IMR-90 (cell line): Measurements from ENCODE around the gene OSBPL3. TPM values are rescaled to one million over a fixed set of nuclear protein-coding genes. Genes with fewer than 3 reads are reported as not detected.
A peak's percentile ranks its signal among the peaks of the same experiment; 100 is the strongest.

Experiments used
- ATAC-seq: fragments of 200-7000 bp; cut with Tn5 transposase; 2 replicates; pipeline ENCODE4 v1.9.1; 2020; ENCODE audit warnings: low read depth, mild to moderate bottlenecking, moderate library complexity
- BruUV-seq: library from RNA; stranded (reverse); fragments of 400-500 nt; replicated peaks from 2 replicates; lab custom pipeline; 2021; lab: Mats Ljungman, UMichigan
- CTCF ChIA-PET: fragments of 300-600 bp; formaldehyde crosslinking; extraction: SDS; loops from one replicate; lab custom pipeline; 2021; ENCODE audit warnings: antibody characterized with exemption; lab: Yijun Ruan, JAX
- POLR2A ChIA-PET: fragments of 300-600 bp; sonication (Branson Sonifier 250); formaldehyde crosslinking; loops from one replicate; lab custom pipeline; 2022; ENCODE audit warnings: antibody characterized with exemption; ENCODE audit not compliant: unreplicated experiment; lab: Charles Lee
- DNase-seq: peaks from one replicate; pipeline ENCODE4 v3.0.0; 2013
- H2AFZ ChIP-seq: replicated peaks from 2 replicates; pipeline ENCODE3; 2013; ENCODE audit warnings: low read length, mild to moderate bottlenecking; ENCODE audit not compliant: poor library complexity
- H2AK5ac ChIP-seq: 2 replicates; pipeline ENCODE4 v1.6.1; 2013; ENCODE audit warnings: low read depth, low read length, inconsistent platforms
- H2AK9ac ChIP-seq: replicated peaks from 2 replicates; pipeline ENCODE3; 2013; ENCODE audit warnings: mild to moderate bottlenecking, low read depth, low read length, moderate library complexity; ENCODE audit not compliant: poor library complexity
- H2BK120ac ChIP-seq: 2 replicates; pipeline ENCODE4 v1.6.1; 2013; ENCODE audit warnings: low read depth, low read length, inconsistent platforms
- H2BK15ac ChIP-seq: 3 replicates; pipeline ENCODE4 v1.6.1; 2013; ENCODE audit warnings: low read depth, low read length, inconsistent platforms
- H2BK20ac ChIP-seq: 2 replicates; pipeline ENCODE4 v1.6.1; 2013; ENCODE audit warnings: low read depth, mild to moderate bottlenecking, inconsistent platforms, low read length, moderate library complexity
- H2BK5ac ChIP-seq: 2 replicates; pipeline ENCODE4 v1.6.1; 2013; ENCODE audit warnings: mild to moderate bottlenecking, low read depth, low read length, inconsistent platforms; ENCODE audit not compliant: poor library complexity, severe bottlenecking
- H3K14ac ChIP-seq: replicated peaks from 2 replicates; pipeline ENCODE4 v1.6.1; 2013; ENCODE audit warnings: low read depth, low read length, inconsistent platforms
- H3K18ac ChIP-seq: 2 replicates; pipeline ENCODE4 v1.6.1; 2013; ENCODE audit warnings: low read depth, low read length, control low read depth
- H3K23ac ChIP-seq: 2 replicates; pipeline ENCODE4 v1.6.1; 2013; ENCODE audit warnings: low read depth, low read length, inconsistent platforms
- H3K27ac ChIP-seq: 2 replicates; pipeline ENCODE4 v1.5.1; 2013; ENCODE audit warnings: mild to moderate bottlenecking, control low read depth, low read length; ENCODE audit not compliant: insufficient read depth
- H3K27me3 ChIP-seq: 2 replicates; pipeline ENCODE4 v1.6.1; 2013; ENCODE audit warnings: low read length; ENCODE audit not compliant: control insufficient read depth, insufficient read depth
- H3K36me3 ChIP-seq: 2 replicates; pipeline ENCODE4 v1.6.1; 2013; ENCODE audit warnings: low read length, mixed read lengths; ENCODE audit not compliant: control insufficient read depth, insufficient read depth
- H3K4ac ChIP-seq: 2 replicates; pipeline ENCODE4 v1.6.1; 2013; ENCODE audit warnings: low read depth, low read length, inconsistent platforms
- H3K4me1 ChIP-seq: 2 replicates; pipeline ENCODE4 v1.6.1; 2013; ENCODE audit warnings: low read length, mixed read lengths; ENCODE audit not compliant: control insufficient read depth, insufficient read depth
- H3K4me2 ChIP-seq: 2 replicates; pipeline ENCODE4 v1.6.1; 2013; ENCODE audit warnings: low read depth, mild to moderate bottlenecking, control low read depth, low read length, moderate library complexity
- H3K4me3 ChIP-seq: 2 replicates; pipeline ENCODE4 v1.5.1; 2013; ENCODE audit warnings: low read depth, mild to moderate bottlenecking, control low read depth, low read length, moderate library complexity; ENCODE audit not compliant: insufficient read depth
- H3K56ac ChIP-seq: 2 replicates; pipeline ENCODE4 v1.6.1; 2013; ENCODE audit warnings: low read length, inconsistent platforms; ENCODE audit not compliant: insufficient read depth; ENCODE audit errors: extremely low read depth
- H3K79me1 ChIP-seq, 2 experiments: 2 replicates each; pipeline ENCODE4 v1.6.1; 2013; ENCODE audit warnings: low read length in 2 of 2, inconsistent platforms in 1 of 2, low read depth in 1 of 2
- H3K9ac ChIP-seq: 2 replicates; pipeline ENCODE4 v1.6.1; 2013; ENCODE audit warnings: low read depth, low read length, control low read depth
- H3K9me1 ChIP-seq: 2 replicates; pipeline ENCODE4 v1.6.1; 2013; ENCODE audit warnings: low read length, inconsistent platforms; ENCODE audit not compliant: insufficient read depth
- H3K9me3 ChIP-seq: 2 replicates; pipeline ENCODE4 v1.6.1; 2013; ENCODE audit warnings: low read length; ENCODE audit not compliant: control insufficient read depth, insufficient read depth
- H4K20me1 ChIP-seq: 2 replicates; pipeline ENCODE4 v1.6.1; 2013; ENCODE audit warnings: low read length, inconsistent platforms; ENCODE audit not compliant: insufficient read depth
- H4K5ac ChIP-seq: 2 replicates; pipeline ENCODE4 v1.6.1; 2013; ENCODE audit warnings: mild to moderate bottlenecking, low read depth, low read length, control low read depth
- H4K8ac ChIP-seq, 2 experiments: 2 replicates each; pipeline ENCODE4 v1.6.1; 2013; ENCODE audit warnings: low read depth in 2 of 2, low read length in 2 of 2, control low read depth in 1 of 2, inconsistent platforms in 1 of 2
- H4K91ac ChIP-seq: 2 replicates; pipeline ENCODE4 v1.6.1; 2013; ENCODE audit warnings: low read depth, low read length, inconsistent platforms; ENCODE audit not compliant: insufficient read depth
- MAFK ChIP-seq: IDR thresholded peaks from 2 replicates; pipeline ENCODE4 v1.6.1; 2012; ENCODE audit warnings: low read depth, low read length, improper control_type of control experiment
- MXI1 ChIP-seq: IDR thresholded peaks from 2 replicates; pipeline ENCODE4 v1.6.1; 2012; ENCODE audit warnings: low read depth, mild to moderate bottlenecking, low read length, moderate library complexity, borderline replicate concordance
- WGBS, 2 experiments: methylation state at CpG; one replicate each; pipeline versions ENCODE4 v1.1.5 to v1.1.7; 2013; ENCODE audit warnings: missing lambda C conversion rate in 2 of 2; ENCODE audit not compliant: insufficient read length in 1 of 2; ENCODE audit errors: extremely low coverage in 2 of 2; 5-methylcytosine and 5-hydroxymethylcytosine counted together
- dilution Hi-C: fragments of 300-500 bp; cut with HindIII; formaldehyde crosslinking; loops from one replicate; pipeline ENCODE4 v1.14.3; 2018; ENCODE audit warnings: low sequenced_read_pairs; ENCODE audit not compliant: unreplicated experiment
- in situ Hi-C: fragments of 300-500 bp; cut with MboI; formaldehyde crosslinking; loops from 3 replicates; pipeline ENCODE4 v1.14.3; 2019; ENCODE audit warnings: low sequenced_read_pairs, inconsistent platforms, mixed read lengths
- intact Hi-C: fragments of 100-400 bp; cut with micrococcal nuclease; formaldehyde crosslinking; loops from 2 replicates; pipeline ENCODE4 v1.10.0; 2022
- polyA plus RNA-seq, 3 experiments: library from polyadenylated mRNA; depleted of rRNA; stranded (reverse); fragments of >200 nt; gene quantifications; 2 replicates each; pipeline ENCODE4 v1.2.3, GENCODE V29; 2012; ENCODE audit warnings: low replicate concordance in 1 of 3
- total RNA-seq: library from RNA; depleted of rRNA; stranded (reverse); fragments of >200 nt; gene quantifications from 2 replicates; pipeline ENCODE4 v1.2.3, GENCODE V29; 2012

OSBPL3 gene
- total and polyA plus RNA-seq, 2 of the 4 experiments (the other 2 are of a cell fraction) = 18.0 to 29.9 TPM

GRCh38 chr7:24974026-24974832, 5.7 kb downstream of the OSBPL3 start:
- peak overlapping the region; percentile 74 for H3K4ac ChIP-seq
- H3K27ac ChIP-seq = peak overlapping the region; percentile 13; the same call in 1 of the 2 replicates
- no peak for ATAC-seq
- POLR2A ChIA-PET = no interaction called here
- no TSS peak for BruUV-seq
- peak overlapping the region; percentile 64 for H3K18ac ChIP-seq
- H4K91ac ChIP-seq = peak overlapping the region; percentile 37; the same call in 1 of the 2 replicates
- H3K23ac ChIP-seq = peak overlapping the region; percentile 29; the same call in 1 of the 2 replicates
- peak overlapping the region in 1 of 2 experiments; percentile 12; a peak in 1 of 4 replicates for H4K8ac ChIP-seq
- H4K20me1 ChIP-seq = peaks cover 7% of the 10 kb centered on the region
- H2BK15ac ChIP-seq = peak overlapping the region; percentile 15; the same call in 1 of the 3 replicates
- no peaks in the 10 kb centered on the region for H3K9me3 ChIP-seq
- no peak overlapping the region for H2AFZ ChIP-seq
- H2AK5ac ChIP-seq = peak overlapping the region; percentile 52; the same call in 1 of the 2 replicates
- no peak overlapping the region; the same call in 1 of the 2 replicates for H3K14ac ChIP-seq
- in situ Hi-C loops = no loop called here
- H2BK5ac ChIP-seq = peak overlapping the region; percentile 25
- H3K4me1 ChIP-seq = peaks cover 26% of the 10 kb centered on the region
- H3K79me1 ChIP-seq = peaks cover 20 to 66% of the 10 kb centered on the region in 2 experiments
- TF ChIP-seq MAFK (peak; percentile 81), MXI1 (no peak)
- DNase-seq = no peak
- dilution Hi-C loops = no loop called here
- H2BK20ac ChIP-seq = 0 out of 2 replicates have a peak overlapping the region, but pooled peaks have one; percentile 43
- no peak overlapping the region for H3K56ac ChIP-seq
- peaks cover 20% of the 10 kb centered on the region for H3K9me1 ChIP-seq
- H3K27me3 ChIP-seq = no peaks in the 10 kb centered on the region
- peak overlapping the region; percentile 67 for H2BK120ac ChIP-seq
- no peak overlapping the region for H3K4me3 ChIP-seq
- peak overlapping the region; percentile 49; the same call in 1 of the 2 replicates for H4K5ac ChIP-seq
- H3K9ac ChIP-seq = no peak overlapping the region; the same call in 1 of the 2 replicates
- CTCF ChIA-PET = no interaction called here
- no peaks in the 10 kb centered on the region for H3K36me3 ChIP-seq
- no peak overlapping the region for H2AK9ac ChIP-seq
- WGBS, 2 experiments = 60% methylated on average over 2 of the region's 15 CpGs; no CpG with 5 or more reads in 1 of the 2 experiments
- H3K4me2 ChIP-seq = peak overlapping the region; percentile 4; the same call in 1 of the 2 replicates
- intact Hi-C loops = loop anchor here (10.0 kb wide), 1 partner anchor 49 kb away; no protein-coding TSS in a partner anchor
